A549 (cell line): ENCODE results near the gene CR1.

Experiments
- BHLHE40 ChIP-seq: IDR thresholded peaks from 2 replicates; pipeline ENCODE4 v1.6.1; 2012; ENCODE audit warnings: low read depth, low read length, inconsistent platforms
- CTCF ChIP-seq: fragments of >200 bp; sonication (Bioruptor Twin); formaldehyde crosslinking; IDR thresholded peaks from 3 replicates; pipeline ENCODE4 v1.5.1; 2016
- MAFK ChIP-seq: fragments of 450-650 bp; IDR thresholded peaks from 2 replicates; pipeline ENCODE4 v1.6.1; 2014; ENCODE audit not compliant: partially characterized antibody
- POLR2A ChIP-seq: IDR thresholded peaks from 2 replicates; pipeline ENCODE4 v1.6.1; 2012; ENCODE audit warnings: mild to moderate bottlenecking, low read length
- REST ChIP-seq: fragments of 200-600 bp; sonication (generic); IDR thresholded peaks from 2 replicates; pipeline ENCODE4 v1.6.1; 2016; ENCODE audit warnings: antibody characterized with exemption, mild to moderate bottlenecking, moderate library complexity

- TF ChIP-seq CTCF = no peak
- no peak for TF ChIP-seq REST
- TF ChIP-seq BHLHE40 = no peak
- TF ChIP-seq MAFK = no peak
- TF ChIP-seq POLR2A = no peak
These were observed at the start of gene CR1 for GRCh38 chr1:207495801-207496792.
